ENCODE results near the gene MTIF2.
A peak's percentile ranks its signal among the peaks of the same experiment; 100 is the strongest.
"Not testable (repeated sequence)": the region's sequence is repeated elsewhere in the genome, so short reads cannot be mapped to it uniquely, and the experiment has no call there.

Gene MTIF2

DNA sequence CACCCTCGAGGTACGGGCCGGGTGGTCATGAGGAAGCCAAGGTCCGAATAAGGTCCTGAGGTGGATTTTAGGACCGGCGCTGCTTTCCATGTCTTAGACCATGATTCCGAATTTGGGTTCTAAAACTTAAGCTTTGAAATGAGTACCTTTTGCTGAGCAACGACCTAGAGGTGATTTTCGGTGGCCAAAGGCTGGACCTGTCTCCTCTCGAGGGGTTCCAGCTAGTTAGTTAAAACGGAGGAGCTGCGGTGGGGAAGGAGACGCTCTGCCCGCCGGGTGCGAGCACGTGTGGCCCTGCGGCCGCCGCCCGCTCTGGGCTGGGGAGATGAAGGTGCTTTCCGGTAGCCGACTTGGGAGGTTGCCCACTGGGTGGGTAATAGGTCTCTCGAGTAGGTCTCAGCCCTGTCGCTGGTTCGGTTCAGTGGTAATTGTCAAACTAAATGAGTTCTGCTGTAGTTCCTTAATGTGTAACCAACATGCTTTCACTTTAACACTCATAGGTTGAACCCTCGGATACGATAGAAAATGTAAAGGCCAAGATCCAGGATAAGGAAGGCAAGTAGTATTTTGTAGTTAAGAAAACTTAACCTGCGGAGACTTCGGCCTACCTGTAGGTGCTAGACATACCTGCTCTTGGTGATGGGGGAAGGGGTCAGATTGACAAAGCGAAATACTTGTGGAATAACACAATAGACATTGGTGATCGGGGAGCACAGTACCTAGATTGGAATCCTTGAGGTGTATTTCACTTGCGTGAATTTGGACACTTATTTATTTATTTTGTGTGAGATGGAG lies 36.0 kb downstream of the MTIF2 start:
- ATAC-seq (replicated peaks) (peak; percentile 74), DNase-seq (peak; percentile 71 to 73 (median 72))
- Mint-ChIP-seq H3K9me3 (no peaks in the 10 kb centered on the region), H3K27ac (peak overlapping the region; percentile 98 to 99), H3K4me1 (ENCODE audit: low read depth in 2 of 2) (peaks cover 35 to 54% of the 10 kb centered on the region in 2 donors), H3K36me3 (ENCODE audit: insufficient read depth) (peaks cover 63% of the 10 kb centered on the region), H3K27me3 (no peaks in the 10 kb centered on the region), H3K4me3 (peak overlapping the region; percentile 92 to 95)

DNA sequence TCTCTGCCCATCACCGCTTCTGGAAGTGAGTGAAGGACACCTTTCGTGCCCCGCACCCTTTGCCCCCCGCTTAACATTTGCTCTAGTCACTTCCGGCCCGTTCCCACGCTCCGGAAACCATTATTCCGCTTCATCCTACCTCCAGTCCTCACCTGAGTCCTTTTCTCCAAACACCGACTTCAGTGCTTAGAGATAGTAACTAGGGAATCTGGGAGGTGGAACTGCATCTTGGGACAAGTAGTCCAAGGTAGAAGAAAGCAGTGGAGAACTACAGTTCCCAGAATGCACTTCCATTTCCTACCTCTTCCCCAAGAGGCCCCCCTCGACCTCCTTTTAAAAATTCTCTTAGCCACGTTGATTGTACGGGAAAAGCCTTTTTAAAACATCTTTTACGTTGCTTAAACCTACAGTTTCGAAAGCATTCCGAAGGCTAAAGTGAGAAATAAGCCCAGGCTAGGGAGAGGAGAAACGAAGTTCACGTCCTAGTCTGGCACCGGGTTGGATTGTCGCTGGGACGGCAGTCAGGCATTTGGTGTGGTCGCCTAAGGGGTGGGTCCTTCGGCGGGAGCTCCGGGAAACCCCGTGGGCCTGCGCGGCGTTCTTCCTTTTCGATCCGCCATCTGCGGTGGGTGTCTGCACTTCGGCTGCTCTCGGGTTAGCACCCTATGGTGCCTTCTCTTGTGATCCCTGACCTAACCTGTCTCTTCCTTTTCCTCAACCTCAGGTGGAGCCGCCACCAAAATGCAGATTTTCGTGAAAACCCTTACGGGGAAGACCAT lies 36.8 kb downstream of the MTIF2 start, which contains the start of the genes CLHC1 and RPS27A:
CLHC1 (minus strand) TSS at position 210 of the 779 bp plus-strand sequence. CDS start 9,882 bp downstream, outside the sequence.
RPS27A (plus strand) TSS at position 605 of the 779 bp plus-strand sequence; CDS start at position 742, 137 bp downstream.
- peak; percentile 93 to 96 (median 94) for DNase-seq
- Mint-ChIP-seq H3K4me3 (peak within 1 kb of the TSS; percentile 92 to 95), H3K36me3 (ENCODE audit: insufficient read depth) (peaks cover 55% of the 10 kb centered on the region), H3K9me3 (no peaks in the 10 kb centered on the region), H3K27ac (peak within 1 kb of the TSS; percentile 98 to 99), H3K27me3 (no peaks in the 10 kb centered on the region), H3K4me1 (ENCODE audit: low read depth in 2 of 2) (peaks cover 40 to 59% of the 10 kb centered on the region in 2 donors)
- peak; percentile 86 for ATAC-seq (replicated peaks)

GRCh38 chr2:55231546-55232083 lies 37.4 kb downstream of the MTIF2 start:
- Mint-ChIP-seq H3K36me3 (ENCODE audit: insufficient read depth) (peaks cover 49% of the 10 kb centered on the region), H3K27ac (peak overlapping the region; percentile 98 to 99), H3K4me1 (ENCODE audit: low read depth in 2 of 2) (peaks cover 40 to 59% of the 10 kb centered on the region in 2 donors), H3K9me3 (no peaks in the 10 kb centered on the region), H3K4me3 (peak overlapping the region; percentile 92 to 95), H3K27me3 (no peaks in the 10 kb centered on the region)
- ATAC-seq (replicated peaks): no peak
- no peak for DNase-seq

- DNase-seq (no peak), ATAC-seq (replicated peaks) (no peak)
- H3K4me3 Mint-ChIP-seq: peak overlapping the region; percentile 92 to 95
- peaks cover 40% of the 10 kb centered on the region for H3K36me3 Mint-ChIP-seq (ENCODE audit: insufficient read depth)
- peak overlapping the region; percentile 98 to 99 for H3K27ac Mint-ChIP-seq
- H3K9me3 Mint-ChIP-seq: no peaks in the 10 kb centered on the region
- H3K4me1 Mint-ChIP-seq (ENCODE audit: low read depth in 2 of 2): peaks cover 40 to 61% of the 10 kb centered on the region in 2 donors
- H3K27me3 Mint-ChIP-seq: no peaks in the 10 kb centered on the region
Observed at GRCh38 chr2:55230551-55230950, 38.5 kb downstream of the MTIF2 start.

GRCh38 chr2:55229221-55229620 lies 39.8 kb downstream of the MTIF2 start:
- Mint-ChIP-seq H3K4me1 (ENCODE audit: low read depth in 2 of 2) (peaks cover 35 to 57% of the 10 kb centered on the region in 2 donors), H3K27ac (peak overlapping the region in 1 of 2 donors; percentile 98), H3K9me3 (no peaks in the 10 kb centered on the region), H3K36me3 (ENCODE audit: insufficient read depth) (peaks cover 29% of the 10 kb centered on the region), H3K27me3 (no peaks in the 10 kb centered on the region), H3K4me3 (no peak overlapping the region)
- ATAC-seq (replicated peaks) (no peak), DNase-seq (no peak)

- Mint-ChIP-seq H3K9me3 (no peaks in the 10 kb centered on the region), H3K4me3 (peak overlapping the region in 1 of 2 donors; percentile 36), H3K36me3 (ENCODE audit: insufficient read depth) (peaks cover 29% of the 10 kb centered on the region), H3K27ac (peak overlapping the region; percentile 6 to 59), H3K4me1 (ENCODE audit: low read depth in 2 of 2) (peaks cover 26 to 48% of the 10 kb centered on the region in 2 donors), H3K27me3 (no peaks in the 10 kb centered on the region)
- no peak for ATAC-seq (replicated peaks)
- no peak for DNase-seq
Observed at GRCh38 chr2:55228226-55228563, 40.8 kb downstream of the MTIF2 start.

DNA sequence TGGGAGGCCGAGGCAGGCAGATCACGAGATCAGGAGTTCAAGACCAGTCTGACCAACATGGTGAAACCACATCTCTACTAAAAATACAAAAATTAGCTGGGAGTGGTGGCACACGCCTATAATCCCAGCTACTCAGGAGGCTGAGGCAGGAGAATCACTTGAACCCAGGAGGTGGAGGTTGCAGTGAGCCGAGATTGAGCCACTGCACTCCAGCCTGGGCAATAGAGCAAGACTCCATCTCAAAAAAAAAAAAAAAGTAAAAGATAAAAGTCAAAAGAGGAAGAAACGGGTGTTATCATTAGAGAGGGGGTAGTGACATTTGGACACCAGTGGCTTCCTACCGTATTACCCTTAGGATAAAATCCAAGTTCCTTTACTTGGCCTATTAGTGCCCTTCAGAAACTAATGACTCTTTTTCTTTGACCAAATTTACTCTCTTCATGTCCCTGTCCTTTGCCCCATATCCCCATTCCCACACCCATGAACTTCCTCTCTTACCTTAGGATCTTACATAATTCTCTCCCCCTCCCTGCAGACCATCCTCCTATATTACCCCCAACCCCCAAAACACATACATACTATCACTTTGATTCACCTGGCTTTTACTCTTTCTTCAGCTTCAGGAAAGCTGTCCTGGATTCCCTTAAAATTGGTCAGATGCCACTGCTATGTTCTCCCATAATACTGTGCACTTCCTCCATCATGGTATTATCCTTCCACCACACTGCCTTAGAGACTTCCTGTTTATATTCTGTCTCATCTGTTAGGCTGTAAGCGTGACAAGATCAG lies 41.4 kb downstream of the MTIF2 start:
- not testable (repeated sequence) for H3K27me3 Mint-ChIP-seq; DNase-seq; H3K9me3 Mint-ChIP-seq; ATAC-seq (replicated peaks)
- Mint-ChIP-seq H3K4me3 (peak overlapping the region in 1 of 2 donors; percentile 36), H3K4me1 (ENCODE audit: low read depth in 2 of 2) (peaks cover 24 to 47% of the 10 kb centered on the region in 2 donors), H3K36me3 (ENCODE audit: insufficient read depth) (peaks cover 23% of the 10 kb centered on the region), H3K27ac (peak overlapping the region; percentile 6 to 59)

DNA sequence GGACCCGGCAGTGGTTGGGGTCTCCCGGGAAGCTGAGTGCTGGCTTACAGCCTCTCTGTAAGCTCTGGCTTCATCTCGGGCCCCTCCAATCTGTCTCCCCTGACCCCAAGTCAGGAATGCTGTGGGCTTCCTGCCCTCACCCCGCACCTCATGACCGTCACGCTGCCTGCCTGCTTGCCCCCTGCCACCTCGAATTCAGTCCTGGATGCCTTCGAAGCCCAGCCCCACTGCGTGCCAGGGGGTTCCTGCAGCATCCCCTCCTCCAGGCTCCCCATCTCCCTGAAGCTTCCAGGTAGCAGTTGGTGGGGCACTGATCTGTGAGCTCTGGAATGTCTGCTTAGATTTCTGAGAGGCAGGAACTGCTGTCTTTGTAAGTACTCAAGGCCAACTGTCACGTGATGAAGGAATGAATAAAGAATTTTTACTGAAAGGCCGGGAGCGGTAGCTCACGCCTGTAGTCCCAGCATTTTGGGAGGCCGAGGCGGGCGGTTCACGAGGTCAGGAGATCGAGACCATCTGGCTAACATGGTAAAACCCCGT lies 43.5 kb downstream of the MTIF2 start:
- H3K4me1 Mint-ChIP-seq (ENCODE audit: low read depth in 2 of 2): peaks cover 13 to 42% of the 10 kb centered on the region in 2 donors
- no peak for ATAC-seq (replicated peaks)
- no peaks in the 10 kb centered on the region for H3K9me3 Mint-ChIP-seq
- DNase-seq: no peak
- H3K36me3 Mint-ChIP-seq (ENCODE audit: insufficient read depth): peaks cover 12% of the 10 kb centered on the region
- no peak overlapping the region for H3K4me3 Mint-ChIP-seq
- H3K27ac Mint-ChIP-seq: peak overlapping the region in 1 of 2 donors; percentile 75
- no peaks in the 10 kb centered on the region for H3K27me3 Mint-ChIP-seq

DNA sequence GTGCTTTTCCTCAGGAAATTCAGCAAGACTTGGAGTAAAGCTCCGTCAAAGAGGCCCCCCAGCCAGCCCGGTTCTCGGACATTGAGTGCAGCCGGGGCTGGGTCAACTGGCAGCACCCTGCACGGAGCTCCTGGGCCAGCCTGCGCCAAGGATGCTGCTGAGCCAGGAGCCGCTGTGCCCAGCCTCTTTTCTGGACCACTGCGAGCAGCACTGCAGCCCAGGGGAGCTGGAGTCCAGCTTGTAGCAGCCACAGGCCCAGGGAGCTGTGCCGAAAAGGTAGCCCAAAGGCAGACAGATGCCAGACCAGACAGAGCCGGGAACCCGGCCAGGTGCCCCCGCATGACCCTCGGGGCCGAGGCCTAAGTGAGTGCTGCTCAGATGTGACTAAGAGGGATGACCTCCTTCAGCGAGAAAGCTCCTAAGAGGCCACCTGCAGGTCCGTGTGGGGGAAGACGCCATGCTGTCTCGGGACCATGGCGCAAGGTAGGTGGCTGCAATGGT lies 44.2 kb downstream of the MTIF2 start:
- no peaks in the 10 kb centered on the region for H3K9me3 Mint-ChIP-seq
- H3K27ac Mint-ChIP-seq: no peak overlapping the region
- DNase-seq: no peak
- no peak for ATAC-seq (replicated peaks)
- no peaks in the 10 kb centered on the region for H3K27me3 Mint-ChIP-seq
- H3K4me3 Mint-ChIP-seq: no peak overlapping the region
- peaks cover 9 to 34% of the 10 kb centered on the region in 2 donors for H3K4me1 Mint-ChIP-seq (ENCODE audit: low read depth in 2 of 2)
- H3K36me3 Mint-ChIP-seq (ENCODE audit: insufficient read depth): peaks cover 12% of the 10 kb centered on the region

DNA sequence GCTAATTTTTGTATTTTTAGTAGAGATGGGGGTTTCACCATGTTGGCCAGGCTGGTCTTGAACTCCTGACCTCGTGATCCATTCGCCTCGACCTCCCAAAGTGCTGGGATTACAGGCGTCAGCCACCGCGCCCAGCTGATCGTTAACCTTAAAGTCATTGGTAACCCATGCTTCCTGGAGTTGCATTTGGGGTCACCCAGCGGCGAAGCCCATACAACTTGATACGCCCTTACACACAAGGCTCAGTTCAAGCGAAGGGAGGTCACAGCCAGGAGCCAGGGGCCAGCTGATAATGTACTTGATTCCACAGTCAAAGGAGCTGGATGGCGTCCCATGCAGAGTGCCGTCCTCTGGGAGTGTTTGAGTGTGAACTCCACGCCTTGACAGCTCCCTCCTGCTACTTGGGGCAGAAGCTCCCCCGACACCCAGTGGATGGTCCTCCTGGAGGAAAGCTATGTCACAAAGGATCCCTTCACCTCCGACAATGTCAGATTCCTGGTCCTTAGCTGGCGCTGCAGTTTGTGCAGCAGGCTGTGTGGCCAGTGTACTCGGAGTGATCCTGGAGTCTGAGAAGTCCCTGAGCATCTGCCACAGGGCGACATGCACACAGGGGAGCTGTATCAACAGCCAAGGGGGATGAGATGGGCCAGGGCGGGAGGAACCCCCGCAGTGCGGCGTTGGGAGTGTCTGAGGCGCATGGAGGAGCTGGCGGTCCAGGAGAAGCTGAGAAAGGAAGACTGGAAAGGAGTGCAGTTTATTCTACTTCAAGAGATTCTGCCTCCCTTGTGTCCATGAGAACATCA lies 44.9 kb downstream of the MTIF2 start:
- DNase-seq (peak in 1 of 3 experiments; percentile 3), ATAC-seq (replicated peaks) (no peak)
- H3K4me3 Mint-ChIP-seq: peak overlapping the region; percentile 78 to 80
- peaks cover 9 to 30% of the 10 kb centered on the region in 2 donors for H3K4me1 Mint-ChIP-seq (ENCODE audit: low read depth in 2 of 2)
- peak overlapping the region; percentile 77 to 88 for H3K27ac Mint-ChIP-seq
- no peaks in the 10 kb centered on the region for H3K27me3 Mint-ChIP-seq
- H3K9me3 Mint-ChIP-seq: no peaks in the 10 kb centered on the region
- peaks cover 12% of the 10 kb centered on the region for H3K36me3 Mint-ChIP-seq (ENCODE audit: insufficient read depth)

DNA sequence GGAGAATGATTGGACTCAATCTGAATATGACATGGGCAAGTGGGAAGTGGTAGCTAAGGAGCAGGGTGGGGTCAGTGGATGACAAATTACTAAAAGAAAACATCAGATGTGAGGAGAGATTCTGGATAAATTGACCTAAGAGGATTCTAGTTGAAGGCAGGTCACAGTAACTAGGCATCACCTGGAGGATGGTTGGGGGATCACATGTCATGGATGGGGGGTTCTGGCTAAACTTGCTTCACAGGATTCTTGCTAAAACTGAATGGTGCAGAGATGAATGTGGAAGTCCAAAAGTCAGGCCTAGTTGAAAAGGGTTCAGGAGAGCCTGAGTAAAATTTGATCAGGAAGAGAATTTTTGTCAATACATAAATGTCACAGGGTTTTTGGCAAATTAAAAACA lies 55.2 kb downstream of the MTIF2 start:
- H3K4me1 Mint-ChIP-seq (ENCODE audit: low read depth in 2 of 2): no peaks in the 10 kb centered on the region
- no peak overlapping the region for H3K4me3 Mint-ChIP-seq
- no peaks in the 10 kb centered on the region for H3K9me3 Mint-ChIP-seq
- DNase-seq (no peak), ATAC-seq (replicated peaks) (no peak)
- H3K36me3 Mint-ChIP-seq (ENCODE audit: insufficient read depth): no peaks in the 10 kb centered on the region
- H3K27me3 Mint-ChIP-seq: no peaks in the 10 kb centered on the region
- H3K27ac Mint-ChIP-seq: no peak overlapping the region

DNA sequence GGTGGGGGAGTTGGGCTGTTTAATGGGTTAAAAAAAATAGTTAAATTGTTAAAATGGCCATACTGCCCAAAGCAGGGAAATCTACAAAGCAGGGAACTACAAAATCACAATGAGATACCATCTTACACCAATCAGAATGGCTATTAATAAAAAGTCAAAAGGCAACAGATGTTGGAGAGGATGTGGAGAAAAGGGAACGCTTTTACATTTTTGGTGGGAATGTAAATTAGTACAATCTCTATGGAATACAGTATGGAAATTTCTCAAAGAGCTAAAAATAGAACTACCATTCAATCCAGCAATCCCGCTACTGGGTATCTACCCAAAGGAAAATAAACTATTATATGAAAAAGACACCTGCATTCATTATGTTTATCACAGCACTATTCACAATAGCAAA lies 64.1 kb downstream of the MTIF2 start:
- Mint-ChIP-seq H3K9me3 (peaks cover 0 to 2% of the 10 kb centered on the region in 2 donors), H3K4me3 (no peak overlapping the region), H3K27me3 (no peaks in the 10 kb centered on the region), H3K27ac (no peak overlapping the region), H3K4me1 (ENCODE audit: low read depth in 2 of 2) (no peaks in the 10 kb centered on the region), H3K36me3 (ENCODE audit: insufficient read depth) (no peaks in the 10 kb centered on the region)
- ATAC-seq (replicated peaks) (no peak), DNase-seq (no peak)
